ENCODE results near the gene CRAMP1. TPM values are rescaled to one million over a fixed set of nuclear protein-coding genes. Genes with fewer than 3 reads are reported as not detected.

Gene CRAMP1
- polyA plus RNA-seq, 2 of the 4 experiments (the other 2 are of a cell fraction), result 6.5 to 9.1 TPM

DNA sequence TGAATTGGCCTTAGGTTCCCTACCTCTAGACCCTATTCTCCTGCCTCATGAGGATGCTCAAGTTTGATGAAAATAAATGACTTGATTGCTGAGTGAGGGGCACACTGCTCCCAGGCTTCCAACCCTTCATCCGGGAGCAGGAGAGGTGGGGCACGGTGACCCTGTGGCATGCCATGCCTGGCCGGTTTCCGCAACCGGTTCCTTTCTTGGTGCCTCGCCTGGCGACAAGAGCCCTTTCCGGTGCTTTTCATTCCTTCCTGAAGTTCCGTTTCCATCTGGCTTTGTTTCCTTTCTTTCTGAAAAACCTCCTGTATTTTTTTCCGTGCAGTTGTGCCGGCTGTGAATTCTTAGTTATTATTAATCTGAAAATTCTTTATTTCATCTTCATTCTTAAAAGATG, 27.7 kb downstream of the CRAMP1 start:
- FAIRE-seq (no peak), DNase-seq (ENCODE audit: low read depth in 1 of 2, low spot score in 1 of 2) (no peak), ATAC-seq (no peak)
- 94% methylated on average over 11 of the region's 11 CpGs for WGBS (ENCODE audit: missing lambda C conversion rate)
- no peak for TF ChIP-seq RCOR1 (IDR thresholded peaks at IDR 0.05; ENCODE audit: low read depth, low read length)
- TF ChIP-seq, protein P1, sequence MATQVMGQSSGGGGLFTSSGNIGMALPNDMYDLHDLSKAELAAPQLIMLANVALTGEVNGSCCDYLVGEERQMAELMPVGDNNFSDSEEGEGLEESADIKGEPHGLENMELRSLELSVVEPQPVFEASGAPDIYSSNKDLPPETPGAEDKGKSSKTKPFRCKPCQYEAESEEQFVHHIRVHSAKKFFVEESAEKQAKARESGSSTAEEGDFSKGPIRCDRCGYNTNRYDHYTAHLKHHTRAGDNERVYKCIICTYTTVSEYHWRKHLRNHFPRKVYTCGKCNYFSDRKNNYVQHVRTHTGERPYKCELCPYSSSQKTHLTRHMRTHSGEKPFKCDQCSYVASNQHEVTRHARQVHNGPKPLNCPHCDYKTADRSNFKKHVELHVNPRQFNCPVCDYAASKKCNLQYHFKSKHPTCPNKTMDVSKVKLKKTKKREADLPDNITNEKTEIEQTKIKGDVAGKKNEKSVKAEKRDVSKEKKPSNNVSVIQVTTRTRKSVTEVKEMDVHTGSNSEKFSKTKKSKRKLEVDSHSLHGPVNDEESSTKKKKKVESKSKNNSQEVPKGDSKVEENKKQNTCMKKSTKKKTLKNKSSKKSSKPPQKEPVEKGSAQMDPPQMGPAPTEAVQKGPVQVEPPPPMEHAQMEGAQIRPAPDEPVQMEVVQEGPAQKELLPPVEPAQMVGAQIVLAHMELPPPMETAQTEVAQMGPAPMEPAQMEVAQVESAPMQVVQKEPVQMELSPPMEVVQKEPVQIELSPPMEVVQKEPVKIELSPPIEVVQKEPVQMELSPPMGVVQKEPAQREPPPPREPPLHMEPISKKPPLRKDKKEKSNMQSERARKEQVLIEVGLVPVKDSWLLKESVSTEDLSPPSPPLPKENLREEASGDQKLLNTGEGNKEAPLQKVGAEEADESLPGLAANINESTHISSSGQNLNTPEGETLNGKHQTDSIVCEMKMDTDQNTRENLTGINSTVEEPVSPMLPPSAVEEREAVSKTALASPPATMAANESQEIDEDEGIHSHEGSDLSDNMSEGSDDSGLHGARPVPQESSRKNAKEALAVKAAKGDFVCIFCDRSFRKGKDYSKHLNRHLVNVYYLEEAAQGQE (IDR thresholded peaks at IDR 0.05), result no peak
- Histone ChIP-seq H3K4me3 (no peak overlapping the region), H3K4me2 (no peak overlapping the region), H3K4me1 (peaks cover 5% of the 10 kb centered on the region), H3K9me3 (no peaks in the 10 kb centered on the region), H3K27ac (no peak overlapping the region)
- ChIA-PET CTCF (no interaction called here), POLR2A (no interaction called here)

DNA sequence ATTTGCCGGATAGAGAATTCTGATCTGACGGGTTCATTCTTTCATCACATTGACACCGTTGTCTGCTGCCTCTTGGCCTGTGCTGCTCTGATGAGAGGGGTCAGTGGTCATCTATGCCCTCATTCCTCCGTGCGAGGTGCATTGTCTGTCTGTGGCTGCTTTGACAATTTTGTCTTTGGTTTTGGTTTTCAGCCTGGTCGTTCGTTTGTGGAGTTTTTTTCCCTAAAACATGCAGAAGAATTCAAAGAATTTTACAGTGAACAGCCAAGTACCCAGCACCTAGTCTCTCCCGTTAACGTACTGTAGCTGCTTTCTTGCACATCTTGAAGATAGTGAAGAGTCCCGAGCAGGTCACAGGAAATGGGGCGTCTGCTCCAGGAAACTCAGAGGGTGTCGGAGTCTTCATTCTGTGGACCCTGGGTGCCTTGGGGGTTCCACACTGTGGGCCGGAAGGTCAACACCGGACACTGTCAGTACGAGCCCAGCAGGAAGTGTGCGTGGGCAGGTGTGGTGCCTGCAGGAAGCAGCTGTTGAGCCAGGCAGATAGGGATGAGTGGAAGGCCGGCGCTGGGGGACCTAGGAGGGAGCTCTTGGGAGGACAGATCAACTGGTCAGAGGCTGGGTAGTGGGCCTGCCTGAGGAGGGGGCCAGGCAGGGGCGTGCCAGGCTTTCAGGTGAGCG, 28.2 kb downstream of the CRAMP1 start:
- CTCF ChIA-PET, result interaction anchor here (0.9 to 1.5 kb wide), 3 partner anchors 12 to 84 kb away, joined by 3 read pairs; no protein-coding TSS in a partner anchor
- Histone ChIP-seq H3K27ac (no peak overlapping the region), H3K9me3 (no peaks in the 10 kb centered on the region), H3K4me1 (peaks cover 10% of the 10 kb centered on the region), H3K4me3 (no peak overlapping the region), H3K4me2 (no peak overlapping the region)
- FAIRE-seq, result no peak
- 93% methylated on average over 20 of the region's 20 CpGs for WGBS (ENCODE audit: missing lambda C conversion rate)
- DNase-seq (ENCODE audit: low read depth in 1 of 2, low spot score in 1 of 2), result no peak
- ATAC-seq, result no peak
- no peak for TF ChIP-seq HOXB5 (CRISPR knock-in tag; IDR thresholded peaks at IDR 0.05)
- no peak for TF ChIP-seq ZSCAN20 (CRISPR knock-in tag; IDR thresholded peaks at IDR 0.05)
- no peak for TF ChIP-seq ZNF302 (CRISPR knock-in tag; IDR thresholded peaks at IDR 0.05)
- no peak for TF ChIP-seq NR3C1 (IDR thresholded peaks at IDR 0.05)
- no peak for TF ChIP-seq MYC (IDR thresholded peaks at IDR 0.05; ENCODE audit: borderline replicate concordance, low read length)
- POLR2A ChIA-PET, result no interaction called here

DNA sequence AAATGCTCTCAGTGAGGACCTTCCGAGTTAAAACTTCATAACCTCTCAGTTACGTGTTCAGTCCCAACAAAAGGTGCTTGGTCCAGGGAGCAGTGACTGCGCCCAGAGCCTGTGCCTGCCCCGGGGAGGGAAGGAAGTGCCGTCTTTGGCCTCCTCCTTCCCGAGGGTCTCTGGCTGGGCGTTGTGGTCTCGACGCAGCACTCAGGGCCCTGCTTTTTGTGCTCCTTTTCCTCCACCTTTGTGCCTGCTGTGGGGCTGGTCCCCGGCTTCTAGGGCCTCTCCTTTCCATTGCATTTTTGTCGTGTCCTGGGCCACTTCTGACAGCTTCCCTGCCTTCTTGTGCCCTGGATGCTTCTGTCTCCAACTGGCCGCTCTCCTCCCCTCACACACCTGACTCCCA, 29.1 kb downstream of the CRAMP1 start:
- no peak for ATAC-seq
- CTCF ChIA-PET, result interaction anchor here (0.9 to 1.5 kb wide), 4 partner anchors 11 to 83 kb away, joined by 3 read pairs; no protein-coding TSS in a partner anchor
- H3K4me3 ChIP-seq, result no peak overlapping the region
- TF ChIP-seq KDM5A (IDR thresholded peaks at IDR 0.05) (no peak), ZNF302 (CRISPR knock-in tag; IDR thresholded peaks at IDR 0.05) (no peak), ESRRA (IDR thresholded peaks at IDR 0.05; ENCODE audit: borderline replicate concordance, low read length) (no peak), JUN (IDR thresholded peaks at IDR 0.05) (no peak), HDAC2 (IDR thresholded peaks at IDR 0.05) (no peak), RARB (CRISPR knock-in tag; IDR thresholded peaks at IDR 0.05) (no peak), CEBPB (IDR thresholded peaks at IDR 0.05) (no peak), POLR2A (IDR thresholded peaks at IDR 0.05; ENCODE audit: low read length) (no peak), ZSCAN20 (CRISPR knock-in tag; IDR thresholded peaks at IDR 0.05) (no peak), EHF (CRISPR knock-in tag; IDR thresholded peaks at IDR 0.05) (no peak), BHLHE40 (IDR thresholded peaks at IDR 0.05; ENCODE audit: low read depth, low read length) (no peak), HEYL (CRISPR knock-in tag; IDR thresholded peaks at IDR 0.05) (no peak), ZC3H11A (IDR thresholded peaks at IDR 0.05) (no peak)
- TF ChIP-seq, protein P1 (IDR thresholded peaks at IDR 0.05), result no peak
- TF ChIP-seq, protein P2, sequence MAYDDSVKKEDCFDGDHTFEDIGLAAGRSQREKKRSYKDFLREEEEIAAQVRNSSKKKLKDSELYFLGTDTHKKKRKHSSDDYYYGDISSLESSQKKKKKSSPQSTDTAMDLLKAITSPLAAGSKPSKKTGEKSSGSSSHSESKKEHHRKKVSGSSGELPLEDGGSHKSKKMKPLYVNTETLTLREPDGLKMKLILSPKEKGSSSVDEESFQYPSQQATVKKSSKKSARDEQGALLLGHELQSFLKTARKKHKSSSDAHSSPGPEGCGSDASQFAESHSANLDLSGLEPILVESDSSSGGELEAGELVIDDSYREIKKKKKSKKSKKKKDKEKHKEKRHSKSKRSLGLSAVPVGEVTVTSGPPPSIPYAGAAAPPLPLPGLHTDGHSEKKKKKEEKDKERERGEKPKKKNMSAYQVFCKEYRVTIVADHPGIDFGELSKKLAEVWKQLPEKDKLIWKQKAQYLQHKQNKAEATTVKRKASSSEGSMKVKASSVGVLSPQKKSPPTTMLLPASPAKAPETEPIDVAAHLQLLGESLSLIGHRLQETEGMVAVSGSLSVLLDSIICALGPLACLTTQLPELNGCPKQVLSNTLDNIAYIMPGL (CRISPR knock-in tag; IDR thresholded peaks at IDR 0.05; ENCODE audit: borderline replicate concordance), result no peak
- TF ChIP-seq, protein P3, sequence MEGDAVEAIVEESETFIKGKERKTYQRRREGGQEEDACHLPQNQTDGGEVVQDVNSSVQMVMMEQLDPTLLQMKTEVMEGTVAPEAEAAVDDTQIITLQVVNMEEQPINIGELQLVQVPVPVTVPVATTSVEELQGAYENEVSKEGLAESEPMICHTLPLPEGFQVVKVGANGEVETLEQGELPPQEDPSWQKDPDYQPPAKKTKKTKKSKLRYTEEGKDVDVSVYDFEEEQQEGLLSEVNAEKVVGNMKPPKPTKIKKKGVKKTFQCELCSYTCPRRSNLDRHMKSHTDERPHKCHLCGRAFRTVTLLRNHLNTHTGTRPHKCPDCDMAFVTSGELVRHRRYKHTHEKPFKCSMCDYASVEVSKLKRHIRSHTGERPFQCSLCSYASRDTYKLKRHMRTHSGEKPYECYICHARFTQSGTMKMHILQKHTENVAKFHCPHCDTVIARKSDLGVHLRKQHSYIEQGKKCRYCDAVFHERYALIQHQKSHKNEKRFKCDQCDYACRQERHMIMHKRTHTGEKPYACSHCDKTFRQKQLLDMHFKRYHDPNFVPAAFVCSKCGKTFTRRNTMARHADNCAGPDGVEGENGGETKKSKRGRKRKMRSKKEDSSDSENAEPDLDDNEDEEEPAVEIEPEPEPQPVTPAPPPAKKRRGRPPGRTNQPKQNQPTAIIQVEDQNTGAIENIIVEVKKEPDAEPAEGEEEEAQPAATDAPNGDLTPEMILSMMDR (IDR thresholded peaks at IDR 0.05), result no peak
- TF ChIP-seq, protein P4, sequence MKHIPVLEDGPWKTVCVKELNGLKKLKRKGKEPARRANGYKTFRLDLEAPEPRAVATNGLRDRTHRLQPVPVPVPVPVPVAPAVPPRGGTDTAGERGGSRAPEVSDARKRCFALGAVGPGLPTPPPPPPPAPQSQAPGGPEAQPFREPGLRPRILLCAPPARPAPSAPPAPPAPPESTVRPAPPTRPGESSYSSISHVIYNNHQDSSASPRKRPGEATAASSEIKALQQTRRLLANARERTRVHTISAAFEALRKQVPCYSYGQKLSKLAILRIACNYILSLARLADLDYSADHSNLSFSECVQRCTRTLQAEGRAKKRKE (CRISPR knock-in tag; IDR thresholded peaks at IDR 0.05; ENCODE audit: low read depth), result no peak

More for the DNA sequence above, 29.1 kb downstream of the CRAMP1 start:
- H3K27ac ChIP-seq, result no peak overlapping the region
- H3K4me2 ChIP-seq, result no peak overlapping the region
- peaks cover 19% of the 10 kb centered on the region for H3K4me1 ChIP-seq
- 89% methylated on average over 12 of the region's 12 CpGs for WGBS (ENCODE audit: missing lambda C conversion rate)
- FAIRE-seq (no peak), DNase-seq (ENCODE audit: low read depth in 1 of 2, low spot score in 1 of 2) (no peak)
- no peaks in the 10 kb centered on the region for H3K9me3 ChIP-seq
- POLR2A ChIA-PET, result no interaction called here
